Upper lobe of left lung (tissue), 4 donors: ENCODE results near the gene GPR26.

ENCODE experiments used
- POLR2A ChIP-seq, 4 donors: fragments of 450-650 bp; IDR thresholded peaks; one replicate each; pipeline ENCODE4 v1.5.1; 2016 to 2017; ENCODE audit warnings: antibody characterized with exemption in 4 of 4, mild to moderate bottlenecking in 2 of 4
- POLR2AphosphoS5 ChIP-seq, 2 donors: sonication (generic); formaldehyde crosslinking; IDR thresholded peaks; one replicate each; pipeline ENCODE4 v1.5.1; 2017; ENCODE audit warnings: antibody characterized with exemption in 2 of 2
- TF ChIP-seq, protein P1 (sequence below), 6 experiments: fragments of 450-650 bp in 4 of 6; fragments of 200-600 bp in 2 of 6; sonication (generic) in 2 of 6; IDR thresholded peaks; one replicate each; pipeline ENCODE4 v1.5.1; 2016 to 2019; ENCODE audit warnings: antibody characterized with exemption in 6 of 6

DNA sequence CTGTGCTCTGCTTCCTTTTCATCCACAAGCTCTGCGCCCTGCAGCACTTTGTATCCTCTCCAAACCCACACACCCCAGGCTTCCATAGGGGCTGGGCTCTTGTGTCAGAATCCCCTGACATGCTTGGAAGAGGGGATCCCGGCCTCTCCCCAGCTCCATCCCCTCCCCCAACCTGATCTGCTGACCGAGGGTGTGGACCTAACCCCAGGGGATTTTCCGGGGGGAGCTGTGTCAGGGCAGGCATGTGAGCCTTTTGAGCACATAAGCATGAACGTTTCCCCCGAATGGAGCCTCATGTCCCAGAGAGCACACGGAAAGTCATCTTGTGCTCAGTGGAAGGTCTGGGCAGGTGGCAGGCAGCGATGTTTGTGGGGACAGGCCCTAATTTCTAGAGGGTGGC is 17.7 kb downstream of the GPR26 start:
- TF ChIP-seq, protein P1, sequence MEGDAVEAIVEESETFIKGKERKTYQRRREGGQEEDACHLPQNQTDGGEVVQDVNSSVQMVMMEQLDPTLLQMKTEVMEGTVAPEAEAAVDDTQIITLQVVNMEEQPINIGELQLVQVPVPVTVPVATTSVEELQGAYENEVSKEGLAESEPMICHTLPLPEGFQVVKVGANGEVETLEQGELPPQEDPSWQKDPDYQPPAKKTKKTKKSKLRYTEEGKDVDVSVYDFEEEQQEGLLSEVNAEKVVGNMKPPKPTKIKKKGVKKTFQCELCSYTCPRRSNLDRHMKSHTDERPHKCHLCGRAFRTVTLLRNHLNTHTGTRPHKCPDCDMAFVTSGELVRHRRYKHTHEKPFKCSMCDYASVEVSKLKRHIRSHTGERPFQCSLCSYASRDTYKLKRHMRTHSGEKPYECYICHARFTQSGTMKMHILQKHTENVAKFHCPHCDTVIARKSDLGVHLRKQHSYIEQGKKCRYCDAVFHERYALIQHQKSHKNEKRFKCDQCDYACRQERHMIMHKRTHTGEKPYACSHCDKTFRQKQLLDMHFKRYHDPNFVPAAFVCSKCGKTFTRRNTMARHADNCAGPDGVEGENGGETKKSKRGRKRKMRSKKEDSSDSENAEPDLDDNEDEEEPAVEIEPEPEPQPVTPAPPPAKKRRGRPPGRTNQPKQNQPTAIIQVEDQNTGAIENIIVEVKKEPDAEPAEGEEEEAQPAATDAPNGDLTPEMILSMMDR (IDR thresholded peaks at IDR 0.05) = no peak
- TF ChIP-seq POLR2A (IDR thresholded peaks at IDR 0.05) (no peak), POLR2AphosphoS5 (IDR thresholded peaks at IDR 0.05) (no peak)
